Thoracic aorta (tissue), 2 donors: ENCODE data around the gene CALHM4. TPM values are rescaled to one million over a fixed set of nuclear protein-coding genes. Genes with fewer than 3 reads are reported as not detected.
A peak's percentile ranks its signal among the peaks of the same experiment; 100 is the strongest.

Experiments
- ATAC-seq: fragments of 150-250 bp; one replicate; pipeline ENCODE4 v1.8.0; 2017; ENCODE audit warnings: low read depth; ENCODE audit not compliant: insufficient number of reproducible peaks, low FRiP score
- DNase-seq: peaks from one replicate; pipeline ENCODE4 v3.0.0-alpha.2; 2020; ENCODE audit warnings: low spot score
- H3K27ac ChIP-seq, 2 donors: fragments of 200-600 bp; sonication (generic); 1 replicate in 1 of 2; 2 replicates in 1 of 2; pipeline ENCODE4 v1.5.1; 2016; ENCODE audit warnings: mild to moderate bottlenecking in 2 of 2, moderate library complexity in 2 of 2
- H3K27me3 ChIP-seq: fragments of 200-600 bp; sonication (generic); replicated peaks from 2 replicates; pipeline ENCODE4 v1.6.0; 2016; ENCODE audit warnings: mild to moderate bottlenecking; ENCODE audit not compliant: insufficient read depth
- H3K36me3 ChIP-seq: fragments of 200-600 bp; sonication (generic); one replicate; pipeline ENCODE4 v1.5.1; 2016
- H3K4me1 ChIP-seq, 2 donors: fragments of 200-600 bp; sonication (generic); 1 replicate in 1 of 2; 2 replicates in 1 of 2; pipeline versions ENCODE4 v1.5.1 to v1.6.0; 2016; ENCODE audit warnings: low read depth in 2 of 2, mild to moderate bottlenecking in 1 of 2; ENCODE audit not compliant: control insufficient read depth in 1 of 2
- H3K4me3 ChIP-seq: fragments of 200-600 bp; sonication (generic); 2 replicates; pipeline ENCODE4 v1.5.1; 2016; ENCODE audit warnings: mild to moderate bottlenecking
- H3K9me3 ChIP-seq: fragments of 200-600 bp; sonication (generic); 2 replicates; pipeline ENCODE4 v1.5.1; 2016
- total RNA-seq, 2 donors: library from RNA; depleted of rRNA; stranded (reverse); fragments of >200 nt; gene quantifications; one replicate each; pipeline versions ENCODE4 v1.1.0 to v1.2.3, GENCODE V29; 2016
- TF ChIP-seq, protein P1 (sequence below): fragments of 200-600 bp; sonication (generic); IDR thresholded peaks from one replicate; pipeline ENCODE4 v1.5.1; 2019; ENCODE audit warnings: antibody characterized with exemption

CALHM4 gene
- total RNA-seq, 2 donors from 2014 or later: not detected

DNA sequence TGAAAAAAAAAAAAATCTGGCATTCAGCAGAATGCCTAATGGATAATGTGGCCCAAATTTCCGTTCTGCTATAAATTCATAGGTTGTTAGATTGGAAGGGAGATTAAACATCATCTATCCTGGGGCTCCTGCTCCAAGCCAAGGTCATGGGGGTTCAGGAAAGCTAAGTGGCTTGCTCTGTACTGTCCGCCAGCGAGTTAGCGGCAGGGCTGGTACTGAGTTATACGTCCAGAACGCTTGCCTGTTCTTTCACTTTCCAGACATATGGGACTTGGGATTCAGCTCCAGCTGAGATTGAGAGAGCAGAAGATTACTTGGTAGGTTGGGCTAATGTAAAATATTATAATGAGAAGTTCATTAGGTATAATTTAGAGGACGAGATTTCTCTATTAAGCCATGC is 18.6 kb downstream of the CALHM4 start:
- H3K9me3 ChIP-seq: no peaks in the 10 kb centered on the region
- H3K4me3 ChIP-seq: peak overlapping the region; percentile 77
- H3K27ac ChIP-seq: peak overlapping the region in 1 of 2 donors; percentile 93
- H3K27me3 ChIP-seq: no peaks in the 10 kb centered on the region
- TF ChIP-seq, protein P1, sequence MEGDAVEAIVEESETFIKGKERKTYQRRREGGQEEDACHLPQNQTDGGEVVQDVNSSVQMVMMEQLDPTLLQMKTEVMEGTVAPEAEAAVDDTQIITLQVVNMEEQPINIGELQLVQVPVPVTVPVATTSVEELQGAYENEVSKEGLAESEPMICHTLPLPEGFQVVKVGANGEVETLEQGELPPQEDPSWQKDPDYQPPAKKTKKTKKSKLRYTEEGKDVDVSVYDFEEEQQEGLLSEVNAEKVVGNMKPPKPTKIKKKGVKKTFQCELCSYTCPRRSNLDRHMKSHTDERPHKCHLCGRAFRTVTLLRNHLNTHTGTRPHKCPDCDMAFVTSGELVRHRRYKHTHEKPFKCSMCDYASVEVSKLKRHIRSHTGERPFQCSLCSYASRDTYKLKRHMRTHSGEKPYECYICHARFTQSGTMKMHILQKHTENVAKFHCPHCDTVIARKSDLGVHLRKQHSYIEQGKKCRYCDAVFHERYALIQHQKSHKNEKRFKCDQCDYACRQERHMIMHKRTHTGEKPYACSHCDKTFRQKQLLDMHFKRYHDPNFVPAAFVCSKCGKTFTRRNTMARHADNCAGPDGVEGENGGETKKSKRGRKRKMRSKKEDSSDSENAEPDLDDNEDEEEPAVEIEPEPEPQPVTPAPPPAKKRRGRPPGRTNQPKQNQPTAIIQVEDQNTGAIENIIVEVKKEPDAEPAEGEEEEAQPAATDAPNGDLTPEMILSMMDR: no peak
- H3K36me3 ChIP-seq: no peaks in the 10 kb centered on the region
- DNase-seq: no peak
- H3K4me1 ChIP-seq: peaks cover 8 to 20% of the 10 kb centered on the region in 2 donors
- no peak for ATAC-seq

DNA sequence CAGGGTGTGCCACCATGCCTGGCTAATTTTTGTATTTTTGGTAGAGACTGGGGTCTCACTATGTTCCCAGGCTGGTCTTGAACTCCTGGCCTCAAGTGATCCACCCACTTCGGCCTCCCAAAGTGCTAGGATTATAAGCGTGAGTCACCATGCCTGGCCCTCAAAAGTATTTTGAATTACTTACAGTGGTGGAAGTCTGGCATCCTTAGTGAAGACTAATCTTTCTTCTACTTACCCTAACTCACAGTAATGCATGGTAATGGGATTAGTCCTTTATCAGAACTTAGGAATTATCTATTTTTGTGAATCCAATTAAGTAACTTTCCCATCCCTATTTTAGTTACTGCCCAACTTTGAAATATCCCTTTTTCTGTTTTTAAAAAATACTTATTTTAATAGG is 21.7 kb downstream of the CALHM4 start:
- ATAC-seq (no peak), DNase-seq (no peak)
- no peaks in the 10 kb centered on the region for H3K27me3 ChIP-seq
- TF ChIP-seq, protein P1: no peak
- H3K4me3 ChIP-seq: no peak overlapping the region
- H3K27ac ChIP-seq: no peak overlapping the region
- peaks cover 2 to 16% of the 10 kb centered on the region in 2 donors for H3K4me1 ChIP-seq
- H3K36me3 ChIP-seq: no peaks in the 10 kb centered on the region
- H3K9me3 ChIP-seq: no peaks in the 10 kb centered on the region

DNA sequence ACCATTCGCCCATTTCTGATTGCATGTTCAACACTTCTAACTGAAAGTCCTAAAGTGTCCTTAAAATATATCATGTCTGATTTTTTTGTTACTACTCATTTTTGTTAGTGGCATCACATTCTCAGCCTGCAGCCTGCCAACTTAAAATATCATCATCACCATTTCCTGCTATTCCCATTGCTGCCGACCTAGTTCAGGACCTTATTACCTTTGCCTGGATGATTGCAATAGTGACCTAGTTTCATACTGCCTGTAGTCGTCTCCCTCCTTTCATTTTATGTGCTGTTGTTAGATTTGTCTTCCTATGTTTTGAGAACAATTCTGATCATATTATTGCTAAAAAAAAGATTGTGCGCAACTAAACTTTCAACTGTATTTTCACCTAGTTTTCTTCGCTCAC is 23.9 kb downstream of the CALHM4 start:
- H3K9me3 ChIP-seq: no peaks in the 10 kb centered on the region
- no peak for ATAC-seq
- TF ChIP-seq, protein P1: no peak

DNA sequence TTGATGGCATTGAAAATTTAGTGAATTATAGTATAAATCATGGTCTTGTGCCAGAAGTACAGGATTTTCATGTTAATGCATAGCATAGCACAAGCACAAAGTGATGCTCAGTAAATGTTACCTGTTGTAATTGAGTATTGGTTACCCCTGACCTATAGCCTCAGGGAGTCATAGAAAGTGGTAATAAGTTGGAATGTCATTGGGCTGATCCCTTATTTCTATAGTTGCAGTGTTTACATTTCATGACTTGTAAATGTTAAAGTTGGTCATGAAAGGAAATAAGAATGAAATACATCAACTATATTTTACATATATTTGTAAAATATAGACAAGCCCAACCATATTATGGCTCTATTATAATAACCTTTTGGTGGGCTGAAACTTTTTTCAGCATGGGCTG is 24.8 kb downstream of the CALHM4 start:
- Histone ChIP-seq H3K4me3 (no peak overlapping the region), H3K9me3 (no peaks in the 10 kb centered on the region), H3K4me1 (peaks cover 0 to 5% of the 10 kb centered on the region in 2 donors), H3K27me3 (no peaks in the 10 kb centered on the region), H3K36me3 (no peaks in the 10 kb centered on the region), H3K27ac (no peak overlapping the region)
- no peak for DNase-seq
- ATAC-seq: no peak
- TF ChIP-seq, protein P1: no peak

More for the DNA sequence above, 23.9 kb downstream of the CALHM4 start:
- DNase-seq: no peak
- no peak overlapping the region for H3K4me3 ChIP-seq
- no peaks in the 10 kb centered on the region for H3K36me3 ChIP-seq
- no peaks in the 10 kb centered on the region for H3K27me3 ChIP-seq
- H3K27ac ChIP-seq: no peak overlapping the region
- peaks cover 0 to 13% of the 10 kb centered on the region in 2 donors for H3K4me1 ChIP-seq

DNA sequence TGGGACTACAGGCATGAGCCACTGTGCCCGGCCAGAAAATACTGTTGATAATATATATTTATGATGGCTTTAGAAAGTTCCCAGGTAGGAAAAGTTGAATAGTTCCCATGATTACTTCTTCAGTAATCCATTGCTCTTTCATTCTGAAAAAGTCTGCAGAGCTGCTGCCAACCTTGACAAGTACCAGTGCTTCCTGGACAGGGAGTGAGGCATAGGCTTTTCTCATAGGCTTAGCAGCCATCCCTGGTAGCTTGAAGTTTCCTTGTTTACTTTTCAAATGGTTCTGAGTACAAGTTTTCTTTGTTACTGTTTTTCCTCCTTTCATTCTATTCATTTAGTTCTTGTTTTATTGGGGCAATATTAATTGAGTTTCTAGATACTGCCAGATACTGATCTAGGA is 25.6 kb downstream of the CALHM4 start:
- ATAC-seq: no peak

More for the DNA sequence above, 25.6 kb downstream of the CALHM4 start:
- Histone ChIP-seq H3K27me3 (no peaks in the 10 kb centered on the region), H3K36me3 (no peaks in the 10 kb centered on the region), H3K27ac (no peak overlapping the region), H3K9me3 (no peaks in the 10 kb centered on the region), H3K4me3 (no peak overlapping the region), H3K4me1 (no peaks in the 10 kb centered on the region)
- TF ChIP-seq, protein P1: no peak
- DNase-seq: no peak
